Measurements from ENCODE around the gene CRACR2B. TPM values are rescaled to one million over a fixed set of nuclear protein-coding genes. Genes with fewer than 3 reads are reported as not detected.

The CRACR2B gene
- total and polyA plus RNA-seq, 10 of the 15 experiments (the other 5 are each of a cell fraction or from before 2014, with no cell fraction given), result 0.10 to 33.7 (median 12.7) TPM

GRCh38 chr11:865462-866430, 38.0 kb downstream of the CRACR2B start:
- H3K27ac ChIP-seq (ENCODE audit: control insufficient read depth, insufficient read depth), result no peak overlapping the region
- no peak overlapping the region for H3K4me3 ChIP-seq
- no peaks in the 10 kb centered on the region for H3K27me3 ChIP-seq (replicated peaks in 1 of 2; ENCODE audit: control insufficient read depth in 2 of 2, insufficient read depth in 2 of 2, low read length in 1 of 2)
- no peak overlapping the region for H2AFZ ChIP-seq (ENCODE audit: control insufficient read depth, low read depth, low read length)
- H3K9me3 ChIP-seq (replicated peaks; ENCODE audit: control insufficient read depth, insufficient read depth, low read length), result no peaks in the 10 kb centered on the region
- ChIA-PET RAD21 (ENCODE audit: unreplicated experiment) (no interaction called here), POLR2A (no interaction called here), SMC1A (ENCODE audit: uncharacterized antibody, unreplicated experiment) (no interaction called here), CTCF (no interaction called here)
- no peaks in the 10 kb centered on the region; a peak in 1 of 4 replicates for H3K36me3 ChIP-seq (ENCODE audit: control insufficient read depth in 2 of 2, insufficient read depth in 2 of 2, low read length in 1 of 2)
- no peak for DNase-seq (ENCODE audit: low read depth, low spot score)
- in situ Hi-C loops (cut with MboI), result no loop called here
- no peaks in the 10 kb centered on the region for H4K20me1 ChIP-seq (ENCODE audit: control insufficient read depth, insufficient read depth)
- no peak overlapping the region for H3K4me2 ChIP-seq (ENCODE audit: control insufficient read depth, insufficient read depth)
- intact Hi-C loops (cut with micrococcal nuclease; ENCODE audit: unreplicated experiment), result no loop called here
- 39% methylated on average over 41 of the region's 41 CpGs for WGBS (ENCODE audit: insufficient coverage, insufficient replicate concordance, low lambda C conversion rate, missing lambda C conversion rate)
- TF ChIP-seq POLR2A (IDR thresholded peaks at IDR 0.05; ENCODE audit: low read depth, low read length) (peak; percentile 65), EP300 (IDR thresholded peaks at IDR 0.05; ENCODE audit: borderline replicate concordance in 1 of 2, control insufficient read depth in 1 of 2, low read depth in 2 of 2, low read length in 2 of 2) (no peak)
- H3K79me2 ChIP-seq (ENCODE audit: control insufficient read depth, insufficient read depth, low read length), result no peaks in the 10 kb centered on the region
- FAIRE-seq, result no peak
- ATAC-seq, result no peak
- no TSS peak for BruUV-seq (replicated peaks)
- no peaks in the 10 kb centered on the region for H3K4me1 ChIP-seq (ENCODE audit: control insufficient read depth, insufficient read depth, low read length)
- no peak overlapping the region for H3K9ac ChIP-seq (ENCODE audit: control insufficient read depth, insufficient read depth, low read length)

- H3K9me3 ChIP-seq (replicated peaks; ENCODE audit: control insufficient read depth, insufficient read depth, low read length), result no peaks in the 10 kb centered on the region
- no peaks in the 10 kb centered on the region for H3K4me1 ChIP-seq (ENCODE audit: control insufficient read depth, insufficient read depth, low read length)
- H3K9ac ChIP-seq (ENCODE audit: control insufficient read depth, insufficient read depth, low read length), result no peak overlapping the region
- intact Hi-C loops (cut with micrococcal nuclease; ENCODE audit: unreplicated experiment), result no loop called here
- H3K4me3 ChIP-seq, result no peak overlapping the region
- DNase-seq (ENCODE audit: low read depth, low spot score), result no peak
- no peak overlapping the region for H3K27ac ChIP-seq (ENCODE audit: control insufficient read depth, insufficient read depth)
- no peaks in the 10 kb centered on the region for H3K27me3 ChIP-seq (replicated peaks in 1 of 2; ENCODE audit: control insufficient read depth in 2 of 2, insufficient read depth in 2 of 2, low read length in 1 of 2)
- WGBS (ENCODE audit: insufficient coverage, insufficient replicate concordance, low lambda C conversion rate, missing lambda C conversion rate), result 88% methylated on average over 11 of the region's 14 CpGs
- no peak for FAIRE-seq
- H4K20me1 ChIP-seq (ENCODE audit: control insufficient read depth, insufficient read depth), result no peaks in the 10 kb centered on the region
- no peak overlapping the region for H3K4me2 ChIP-seq (ENCODE audit: control insufficient read depth, insufficient read depth)
- H2AFZ ChIP-seq (ENCODE audit: control insufficient read depth, low read depth, low read length), result no peak overlapping the region
- SMC1A ChIA-PET (ENCODE audit: uncharacterized antibody, unreplicated experiment), result no interaction called here
- in situ Hi-C loops (cut with MboI), result no loop called here
- no peaks in the 10 kb centered on the region; a peak in 1 of 4 replicates for H3K36me3 ChIP-seq (ENCODE audit: control insufficient read depth in 2 of 2, insufficient read depth in 2 of 2, low read length in 1 of 2)
- BruUV-seq (replicated peaks), result no TSS peak
- CTCF ChIA-PET, result no interaction called here
- no peak for ATAC-seq
- POLR2A ChIA-PET, result no interaction called here
- H3K79me2 ChIP-seq (ENCODE audit: control insufficient read depth, insufficient read depth, low read length), result no peaks in the 10 kb centered on the region
- RAD21 ChIA-PET (ENCODE audit: unreplicated experiment), result no interaction called here
- TF ChIP-seq ZBTB4 (CRISPR knock-in tag; IDR thresholded peaks at IDR 0.05) (no peak), SMAD1 (IDR thresholded peaks at IDR 0.05; ENCODE audit: low read depth, partially characterized antibody) (no peak), CHD4 (IDR thresholded peaks at IDR 0.05) (no peak), ZNF24 (IDR thresholded peaks at IDR 0.05) (no peak), ZNF384 (IDR thresholded peaks at IDR 0.05; ENCODE audit: borderline replicate concordance, low read depth, low read length) (no peak), E2F4 (IDR thresholded peaks at IDR 0.05; ENCODE audit: low read depth, low read length) (no peak), NR2C1 (IDR thresholded peaks at IDR 0.05) (no peak), HCFC1 (IDR thresholded peaks at IDR 0.05; ENCODE audit: low read length) (no peak), TCF7 (IDR thresholded peaks at IDR 0.05; ENCODE audit: borderline replicate concordance) (no peak), CHD2 (IDR thresholded peaks at IDR 0.05; ENCODE audit: borderline replicate concordance, low read depth, low read length) (no peak), MXI1 (IDR thresholded peaks at IDR 0.05; ENCODE audit: low read depth, low read length) (no peak), TARDBP (IDR thresholded peaks at IDR 0.05; ENCODE audit: borderline replicate concordance) (no peak)
These were observed 38.8 kb downstream of the CRACR2B start for GRCh38 chr11:866481-866880.
